ENCODE measurements around the gene TMEM40. TPM values are rescaled to one million over a fixed set of nuclear protein-coding genes. Genes with fewer than 3 reads are reported as not detected.

The TMEM40 gene
- total RNA-seq, 4 donors from 2014 or later = not detected

GRCh38 chr3:12692444-12692843, 66.6 kb downstream of the TMEM40 start:
- intact Hi-C loops (cut with DNase I; ENCODE audit: low total_unique reads) = no loop called here
- Histone ChIP-seq H3K9me3 (no peaks in the 10 kb centered on the region), H3K36me3 (no peaks in the 10 kb centered on the region), H3K27me3 (no peaks in the 10 kb centered on the region), H3K4me1 (peaks cover 0 to 3% (median 0%) of the 10 kb centered on the region in 4 donors), H3K4me3 (no peak overlapping the region), H3K27ac (no peak overlapping the region)
- 94% methylated on average over 6 to 8 of the region's 8 CpGs for WGBS, 2 donors (ENCODE audit: low coverage in 1 of 2)
- TF ChIP-seq CTCF (IDR thresholded peaks at IDR 0.05) (no peak), POLR2AphosphoS5 (IDR thresholded peaks at IDR 0.05) (no peak), POLR2A (IDR thresholded peaks at IDR 0.05) (no peak), EP300 (IDR thresholded peaks at IDR 0.05; ENCODE audit: low read depth) (no peak)
- DNase-seq = no peak
- in situ Hi-C loops (cut with MboI; ENCODE audit: low pct_ligation_motif_present in 1 of 4, low pct_unique_long_range_greater_than_20kb in 1 of 4, low sequenced_read_pairs in 3 of 4) = no loop called here

GRCh38 chr3:12689997-12690711, 68.9 kb downstream of the TMEM40 start:
- WGBS, 2 donors (ENCODE audit: low coverage in 1 of 2) = 77 to 80% methylated on average over 8 to 11 of the region's 11 CpGs
- DNase-seq = no peak
- Histone ChIP-seq H3K27me3 (no peaks in the 10 kb centered on the region), H3K36me3 (no peaks in the 10 kb centered on the region), H3K9me3 (no peaks in the 10 kb centered on the region), H3K4me3 (no peak overlapping the region), H3K4me1 (peaks cover 0 to 3% (median 0%) of the 10 kb centered on the region in 4 donors), H3K27ac (no peak overlapping the region)
- intact Hi-C loops (cut with DNase I; ENCODE audit: low total_unique reads) = no loop called here
- TF ChIP-seq CTCF (IDR thresholded peaks at IDR 0.05) = no peak
- TF ChIP-seq EP300 (IDR thresholded peaks at IDR 0.05; ENCODE audit: low read depth) = no peak
- no peak for TF ChIP-seq POLR2AphosphoS5 (IDR thresholded peaks at IDR 0.05)
- no peak for TF ChIP-seq POLR2A (IDR thresholded peaks at IDR 0.05)
- in situ Hi-C loops (cut with MboI; ENCODE audit: low pct_ligation_motif_present in 1 of 4, low pct_unique_long_range_greater_than_20kb in 1 of 4, low sequenced_read_pairs in 3 of 4) = no loop called here

- H3K4me3 ChIP-seq = no peak overlapping the region
- no peaks in the 10 kb centered on the region for H3K27me3 ChIP-seq
- WGBS, 2 donors (ENCODE audit: low coverage in 1 of 2) = 64 to 74% methylated on average over 3 to 4 of the region's 4 CpGs
- H3K4me1 ChIP-seq = peaks cover 0 to 3% (median 0%) of the 10 kb centered on the region in 4 donors
- TF ChIP-seq POLR2A (IDR thresholded peaks at IDR 0.05) = no peak
- no peak for TF ChIP-seq CTCF (IDR thresholded peaks at IDR 0.05)
- no peak for TF ChIP-seq POLR2AphosphoS5 (IDR thresholded peaks at IDR 0.05)
- no peak for TF ChIP-seq EP300 (IDR thresholded peaks at IDR 0.05; ENCODE audit: low read depth)
- in situ Hi-C loops (cut with MboI; ENCODE audit: low pct_ligation_motif_present in 1 of 4, low pct_unique_long_range_greater_than_20kb in 1 of 4, low sequenced_read_pairs in 3 of 4) (no loop called here), intact Hi-C loops (cut with DNase I; ENCODE audit: low total_unique reads) (no loop called here)
- H3K9me3 ChIP-seq = no peaks in the 10 kb centered on the region
- no peaks in the 10 kb centered on the region for H3K36me3 ChIP-seq
- DNase-seq = no peak
- H3K27ac ChIP-seq = no peak overlapping the region
Observed at GRCh38 chr3:12687948-12688347, 71.1 kb downstream of the TMEM40 start.

- no peaks in the 10 kb centered on the region for H3K36me3 ChIP-seq
- TF ChIP-seq EP300 (IDR thresholded peaks at IDR 0.05; ENCODE audit: low read depth) (no peak), POLR2A (IDR thresholded peaks at IDR 0.05) (no peak), POLR2AphosphoS5 (IDR thresholded peaks at IDR 0.05) (no peak), CTCF (IDR thresholded peaks at IDR 0.05) (no peak)
- intact Hi-C loops (cut with DNase I; ENCODE audit: low total_unique reads) = no loop called here
- no peak overlapping the region for H3K4me3 ChIP-seq
- DNase-seq = no peak
- in situ Hi-C loops (cut with MboI; ENCODE audit: low pct_ligation_motif_present in 1 of 4, low pct_unique_long_range_greater_than_20kb in 1 of 4, low sequenced_read_pairs in 3 of 4) = no loop called here
- H3K27ac ChIP-seq = no peak overlapping the region
- H3K27me3 ChIP-seq = no peaks in the 10 kb centered on the region
- WGBS, 2 donors (ENCODE audit: low coverage in 1 of 2) = 69% methylated on average over 3 of the region's 3 CpGs; no CpG with 5 or more reads in 1 of the 2 donors
- H3K9me3 ChIP-seq = no peaks in the 10 kb centered on the region
- no peaks in the 10 kb centered on the region for H3K4me1 ChIP-seq
Observed at GRCh38 chr3:12686096-12686495, 73.0 kb downstream of the TMEM40 start.

Other genes with a start within 250 kb of the TMEM40 start
- gene MKRN2OS, start 213.8 kb downstream of the TMEM40 start, total RNA-seq = 1 to 10 TPM in 2 of 4 donors, not detected in 2; 3.8 to 9.7 TPM
- gene MKRN2, start 202.2 kb downstream of the TMEM40 start, total RNA-seq = 10 to 100 TPM; 22.9 to 30.6 (median 25.4) TPM
- gene RAF1, start 95.1 kb downstream of the TMEM40 start, total RNA-seq = 100 to 1,000 TPM in 3 of 4 donors, 10 to 100 TPM in 1; 98.4 to 283 (median 132) TPM
- 10 to 100 TPM in 2 of 4 donors, 1 to 10 TPM in 2; 2.7 to 18.3 (median 9.7) TPM for gene CAND2, start 37.4 kb upstream of the TMEM40 start, total RNA-seq
- 100 to 1,000 TPM; 373 to 937 (median 550) TPM for gene RPL32, start 82.3 kb upstream of the TMEM40 start, total RNA-seq